NCI-H460 (cell line): Measurements from ENCODE around the gene FEM1B. TPM values are rescaled to one million over a fixed set of nuclear protein-coding genes. Genes with fewer than 3 reads are reported as not detected.

ENCODE experiments used
- DNase-seq: peaks from one replicate; pipeline ENCODE4 v3.0.0-alpha.2; 2016; ENCODE audit warnings: low read depth; ENCODE audit errors: extremely low read depth
- total RNA-seq: library from RNA; depleted of rRNA; stranded (reverse); fragments of >200 nt; shearing (Covaris generic); gene quantifications from 2 replicates; pipeline ENCODE4 v1.2.3, GENCODE V29; 2014

The FEM1B gene
- total RNA-seq, 1 experiment from 2014 or later, result 41.0 TPM

GRCh38 chr15:68303134-68303533 lies 25.6 kb downstream of the FEM1B start:
- no peak for DNase-seq

- no peak for DNase-seq
These were observed 26.3 kb downstream of the FEM1B start for GRCh38 chr15:68303560-68304436.

- no peak for DNase-seq
These were observed 27.2 kb downstream of the FEM1B start for GRCh38 chr15:68304589-68305337.

GRCh38 chr15:68305420-68305871 lies 27.9 kb downstream of the FEM1B start:
- no peak for DNase-seq

- DNase-seq, result no peak
These were observed 29.8 kb downstream of the FEM1B start for GRCh38 chr15:68307131-68307928.

GRCh38 chr15:68309024-68309423 lies 31.5 kb downstream of the FEM1B start:
- no peak for DNase-seq

- no peak for DNase-seq
These were observed 32.7 kb downstream of the FEM1B start for GRCh38 chr15:68310178-68310803.

- DNase-seq, result no peak
These were observed 33.4 kb downstream of the FEM1B start for GRCh38 chr15:68310804-68311463.

- no peak for DNase-seq
These were observed 33.9 kb downstream of the FEM1B start for GRCh38 chr15:68311464-68311835.

GRCh38 chr15:68311859-68312557 lies 34.5 kb downstream of the FEM1B start:
- no peak for DNase-seq

GRCh38 chr15:68312701-68313204 lies 35.2 kb downstream of the FEM1B start:
- DNase-seq, result no peak

- no peak for DNase-seq
These were observed 36.2 kb downstream of the FEM1B start for GRCh38 chr15:68313501-68314410.

GRCh38 chr15:68314563-68314962 lies 37.0 kb downstream of the FEM1B start:
- DNase-seq, result no peak

GRCh38 chr15:68315035-68315434 lies 37.5 kb downstream of the FEM1B start:
- DNase-seq, result no peak

- DNase-seq, result no peak
These were observed 38.0 kb downstream of the FEM1B start for GRCh38 chr15:68315495-68316031.

GRCh38 chr15:68316061-68316804 lies 38.7 kb downstream of the FEM1B start:
- DNase-seq, result peak; percentile 18
